Mesenchymal stem cell (in vitro differentiated cells and primary cell): ENCODE measurements around the gene TRIM27.

Experiments used
- DNase-seq: peaks from one replicate; pipeline ENCODE4 v3.0.0-alpha.2; 2013
- H2AFZ ChIP-seq: one replicate; pipeline ENCODE4 v1.6.1; 2013; ENCODE audit warnings: low read depth, mild to moderate bottlenecking, control low read depth, inconsistent platforms, low read length, moderate library complexity
- H2AK5ac ChIP-seq: 2 replicates; pipeline ENCODE4 v1.6.1; 2013; ENCODE audit warnings: low read length, moderate library complexity, mild to moderate bottlenecking, inconsistent platforms; ENCODE audit not compliant: severe bottlenecking
- H2BK120ac ChIP-seq: one replicate; pipeline ENCODE4 v1.6.1; 2013; ENCODE audit warnings: low read depth, mild to moderate bottlenecking, inconsistent platforms, low read length, moderate library complexity
- H2BK12ac ChIP-seq, 2 experiments: one replicate each; pipeline ENCODE4 v1.6.1; 2013; ENCODE audit warnings: inconsistent platforms in 2 of 2, low read length in 2 of 2, mild to moderate bottlenecking in 2 of 2, moderate library complexity in 2 of 2, control low read depth in 1 of 2
- H2BK15ac ChIP-seq: one replicate; pipeline ENCODE4 v1.6.1; 2013; ENCODE audit warnings: mild to moderate bottlenecking, low read depth, inconsistent platforms; ENCODE audit not compliant: poor library complexity, severe bottlenecking
- H2BK5ac ChIP-seq: 2 replicates; pipeline ENCODE4 v1.6.1; 2013; ENCODE audit warnings: low read depth, mild to moderate bottlenecking, low read length, control low read depth, inconsistent platforms; ENCODE audit not compliant: poor library complexity, severe bottlenecking
- H3K14ac ChIP-seq, 2 experiments: one replicate each; pipeline ENCODE4 v1.6.1; 2013; ENCODE audit warnings: inconsistent platforms in 2 of 2, low read length in 2 of 2, control low read depth in 1 of 2, mild to moderate bottlenecking in 1 of 2, moderate library complexity in 1 of 2
- H3K18ac ChIP-seq, 2 experiments: one replicate each; pipeline ENCODE4 v1.6.1; 2013; ENCODE audit warnings: inconsistent platforms in 2 of 2, low read length in 2 of 2, control low read depth in 1 of 2, low read depth in 1 of 2, mild to moderate bottlenecking in 1 of 2
- H3K23ac ChIP-seq, 2 experiments: one replicate each; pipeline ENCODE4 v1.6.1; 2013; ENCODE audit warnings: inconsistent platforms in 2 of 2, low read length in 2 of 2, mild to moderate bottlenecking in 2 of 2, moderate library complexity in 2 of 2, control low read depth in 1 of 2
- H3K27ac ChIP-seq: 2 replicates; pipeline ENCODE4 v1.5.1; 2013; ENCODE audit warnings: mild to moderate bottlenecking, moderate library complexity, low read length, control low read depth, inconsistent platforms; ENCODE audit not compliant: poor library complexity, severe bottlenecking
- H3K27me3 ChIP-seq, 2 experiments: 2 replicates each; pipeline versions ENCODE4 v1.6.1 to v1.7.0; 2013; ENCODE audit warnings: low read length in 2 of 2, mild to moderate bottlenecking in 2 of 2, moderate library complexity in 2 of 2, control low read depth in 1 of 2, inconsistent platforms in 1 of 2; ENCODE audit not compliant: control insufficient read depth in 1 of 2, insufficient read depth in 1 of 2
- H3K36me3 ChIP-seq, 2 experiments: 2 replicates each; pipeline versions ENCODE4 v1.6.1 to v1.7.0; 2013; ENCODE audit warnings: low read length in 2 of 2, control low read depth in 1 of 2, inconsistent platforms in 1 of 2, low read depth in 1 of 2, mild to moderate bottlenecking in 1 of 2; ENCODE audit not compliant: insufficient read depth in 2 of 2, control insufficient read depth in 1 of 2
- H3K4ac ChIP-seq, 2 experiments: one replicate each; pipeline ENCODE4 v1.6.1; 2013; ENCODE audit warnings: inconsistent platforms in 2 of 2, low read length in 2 of 2, mild to moderate bottlenecking in 2 of 2, moderate library complexity in 2 of 2, control low read depth in 1 of 2, low read depth in 1 of 2
- H3K4me1 ChIP-seq: 2 replicates; pipeline ENCODE4 v1.6.1; 2013; ENCODE audit warnings: low read depth, low read length, control low read depth; ENCODE audit not compliant: control insufficient read depth, insufficient read depth
- H3K4me2 ChIP-seq: 2 replicates; pipeline ENCODE4 v1.6.1; 2013; ENCODE audit warnings: low read length, mild to moderate bottlenecking, inconsistent platforms; ENCODE audit not compliant: poor library complexity, severe bottlenecking
- H3K4me3 ChIP-seq, 2 experiments: 2 replicates each; pipeline versions ENCODE4 v1.5.1 to v1.7.0; 2013; ENCODE audit warnings: low read length in 2 of 2, mild to moderate bottlenecking in 2 of 2, control low read depth in 1 of 2, low read depth in 1 of 2; ENCODE audit not compliant: insufficient read depth in 1 of 2
- H3K79me1 ChIP-seq: replicated peaks from 2 replicates; pipeline ENCODE4 v1.6.1; 2013; ENCODE audit warnings: mild to moderate bottlenecking, control low read depth, low read length, inconsistent platforms; ENCODE audit not compliant: poor library complexity, severe bottlenecking
- H3K9ac ChIP-seq: 2 replicates; pipeline ENCODE4 v1.7.0; 2013; ENCODE audit warnings: mild to moderate bottlenecking, low read length, moderate library complexity
- H3K9me3 ChIP-seq: 2 replicates; pipeline ENCODE4 v1.7.0; 2013; ENCODE audit warnings: mild to moderate bottlenecking, low read length; ENCODE audit not compliant: control insufficient read depth
- H4K8ac ChIP-seq: one replicate; pipeline ENCODE4 v1.6.1; 2013; ENCODE audit warnings: inconsistent platforms, mild to moderate bottlenecking, low read length, moderate library complexity
- H4K91ac ChIP-seq: one replicate; pipeline ENCODE4 v1.6.1; 2013; ENCODE audit warnings: mild to moderate bottlenecking, low read length, inconsistent platforms
- WGBS: methylation state at CpG from one replicate; pipeline ENCODE4 v1.1.7; 2013; ENCODE audit warnings: mixed read lengths; 5-methylcytosine and 5-hydroxymethylcytosine counted together

TRIM27 gene

DNA sequence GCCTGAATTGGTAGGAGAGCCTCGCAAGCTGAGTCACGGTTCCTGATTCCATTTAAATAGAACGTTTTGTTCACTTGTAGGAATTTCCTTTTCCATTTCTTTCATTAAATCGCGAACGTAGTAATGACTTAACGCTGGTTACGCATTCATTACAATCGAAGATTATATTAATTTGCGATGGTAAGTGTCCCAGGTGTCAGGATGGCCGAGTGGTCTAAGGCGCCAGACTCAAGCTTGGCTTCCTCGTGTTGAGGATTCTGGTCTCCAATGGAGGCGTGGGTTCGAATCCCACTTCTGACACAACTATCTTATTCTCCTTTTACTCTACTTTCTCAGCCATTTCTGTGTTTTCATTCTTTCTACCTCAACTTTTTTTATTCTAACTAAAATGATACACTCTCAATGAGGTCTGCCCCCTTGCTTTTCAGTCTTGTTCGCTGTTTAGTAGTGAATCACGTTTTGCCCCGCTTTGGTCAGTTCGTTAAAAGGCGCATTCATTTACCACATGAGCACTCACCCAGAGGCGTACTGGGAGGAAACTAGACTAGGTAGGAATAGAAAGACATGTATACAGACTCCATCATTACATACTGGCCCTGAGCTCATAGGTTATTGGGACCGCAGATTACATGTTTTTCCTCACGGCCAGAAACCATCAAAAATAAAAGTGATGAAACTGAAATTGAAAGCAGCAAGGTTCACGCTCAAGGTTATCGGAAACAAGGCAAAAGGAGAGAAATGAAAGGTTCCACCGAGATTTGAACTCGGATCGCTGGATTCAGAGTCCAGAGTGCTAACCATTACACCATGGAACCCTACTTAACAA, 17.3 kb upstream of the TRIM27 start:
- Histone ChIP-seq H2AK5ac (no peak overlapping the region), H2AFZ (peak overlapping the region; percentile 43), H2BK5ac (peak overlapping the region; percentile 4), H3K14ac (no peak overlapping the region), H3K79me1 (no peaks in the 10 kb centered on the region), H3K4me3 (peak overlapping the region; percentile 63 to 90), H3K36me3 (no peaks in the 10 kb centered on the region), H3K9me3 (no peaks in the 10 kb centered on the region), H4K8ac (no peak overlapping the region), H2BK15ac (no peak overlapping the region), H3K27me3 (no peaks in the 10 kb centered on the region), H3K27ac (peak overlapping the region; percentile 79), H3K4ac (no peak overlapping the region), H4K91ac (no peak overlapping the region), H3K9ac (peak overlapping the region; percentile 89), H3K18ac (peak overlapping the region in 1 of 2 experiments; percentile 8), H3K23ac (no peak overlapping the region), H3K4me2 (peak overlapping the region; percentile 85), H3K4me1 (peaks cover 4% of the 10 kb centered on the region), H2BK12ac (no peak overlapping the region), H2BK120ac (no peak overlapping the region)
- peak; percentile 94 for DNase-seq
- under 1% methylated on average over 19 of the region's 28 CpGs for WGBS

DNA sequence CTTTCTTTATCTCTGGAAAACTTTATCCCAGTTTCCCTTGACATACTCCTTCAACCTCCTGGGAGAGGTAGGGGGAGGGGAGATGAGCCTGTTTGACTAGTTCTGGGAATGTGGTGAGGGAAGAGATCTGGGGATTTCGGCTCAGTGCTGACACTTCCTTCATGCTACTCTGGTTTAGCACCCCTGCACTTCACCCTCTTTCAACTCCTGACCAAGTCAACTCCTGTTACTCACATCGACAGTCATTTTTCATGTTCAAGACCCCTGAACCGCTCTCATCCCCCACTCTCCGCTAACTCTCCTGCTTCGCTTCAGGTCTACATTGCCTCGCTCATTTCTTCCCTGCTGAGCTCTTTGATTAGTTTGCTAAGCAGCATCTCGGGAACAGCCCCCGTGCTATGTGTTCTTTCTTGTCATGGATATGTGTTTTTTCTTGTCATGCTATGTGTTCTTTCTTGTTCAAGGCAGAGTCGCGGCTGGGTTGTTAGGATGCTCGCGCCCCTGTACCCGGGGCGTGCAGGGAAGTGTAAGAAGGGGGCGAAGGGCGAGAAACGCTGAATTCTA, 16.6 kb upstream of the TRIM27 start:
- Histone ChIP-seq H3K27me3 (no peaks in the 10 kb centered on the region), H2AK5ac (no peak overlapping the region), H3K14ac (no peak overlapping the region), H3K4me3 (peak overlapping the region; percentile 63 to 90), H4K91ac (no peak overlapping the region), H3K79me1 (no peaks in the 10 kb centered on the region), H4K8ac (no peak overlapping the region), H3K18ac (peak overlapping the region; percentile 2 to 8), H3K9ac (peak overlapping the region; percentile 89), H3K27ac (peak overlapping the region; percentile 79), H2BK12ac (no peak overlapping the region), H3K9me3 (no peaks in the 10 kb centered on the region), H3K4ac (no peak overlapping the region), H2BK120ac (no peak overlapping the region), H2AFZ (peak overlapping the region; percentile 43), H3K4me2 (peak overlapping the region; percentile 85), H3K36me3 (no peaks in the 10 kb centered on the region), H2BK15ac (no peak overlapping the region), H3K23ac (no peak overlapping the region), H3K4me1 (peaks cover 4% of the 10 kb centered on the region), H2BK5ac (peak overlapping the region; percentile 4)
- no peak for DNase-seq
- under 1% methylated on average over 17 of the region's 17 CpGs for WGBS

DNA sequence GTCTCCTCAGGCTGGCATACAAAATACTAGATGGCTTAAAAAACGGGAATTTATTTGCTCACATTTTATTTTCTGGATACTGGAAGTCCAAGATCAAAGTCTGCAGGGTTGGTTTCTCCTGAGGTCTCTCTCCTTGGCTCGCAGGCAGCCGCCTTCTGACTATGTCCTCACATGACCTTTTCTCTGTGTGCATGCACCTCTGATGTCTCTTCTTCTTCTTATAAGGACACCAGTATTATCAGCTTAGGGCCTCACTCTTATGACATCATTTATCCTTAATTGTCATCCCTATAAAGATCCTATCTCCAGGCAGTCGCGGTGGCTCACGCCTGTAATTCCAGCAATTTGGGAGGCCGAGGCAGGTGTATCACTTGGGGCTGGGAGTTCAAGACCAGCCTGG, 9.3 kb upstream of the TRIM27 start:
- H2BK12ac ChIP-seq, result no peak overlapping the region
- no peak overlapping the region for H3K27ac ChIP-seq
- no peak overlapping the region for H2AFZ ChIP-seq
- no peak overlapping the region for H3K18ac ChIP-seq
- H2BK120ac ChIP-seq, result no peak overlapping the region
- H3K4ac ChIP-seq, result no peak overlapping the region
- H3K4me2 ChIP-seq, result no peak overlapping the region
- no peaks in the 10 kb centered on the region for H3K36me3 ChIP-seq
- WGBS, result 92% methylated on average over 7 of the region's 7 CpGs
- no peak overlapping the region for H4K91ac ChIP-seq
- no peak overlapping the region for H3K23ac ChIP-seq
- H2BK5ac ChIP-seq, result no peak overlapping the region
- H3K4me3 ChIP-seq, result no peak overlapping the region
- no peak overlapping the region for H3K9ac ChIP-seq
- H3K14ac ChIP-seq, result no peak overlapping the region
- no peaks in the 10 kb centered on the region for H3K4me1 ChIP-seq
- no peak for DNase-seq
- no peak overlapping the region for H2AK5ac ChIP-seq
- H3K27me3 ChIP-seq, result no peaks in the 10 kb centered on the region
- no peaks in the 10 kb centered on the region for H3K79me1 ChIP-seq
- H3K9me3 ChIP-seq, result no peaks in the 10 kb centered on the region
- H2BK15ac ChIP-seq, result no peak overlapping the region
- H4K8ac ChIP-seq, result no peak overlapping the region

DNA sequence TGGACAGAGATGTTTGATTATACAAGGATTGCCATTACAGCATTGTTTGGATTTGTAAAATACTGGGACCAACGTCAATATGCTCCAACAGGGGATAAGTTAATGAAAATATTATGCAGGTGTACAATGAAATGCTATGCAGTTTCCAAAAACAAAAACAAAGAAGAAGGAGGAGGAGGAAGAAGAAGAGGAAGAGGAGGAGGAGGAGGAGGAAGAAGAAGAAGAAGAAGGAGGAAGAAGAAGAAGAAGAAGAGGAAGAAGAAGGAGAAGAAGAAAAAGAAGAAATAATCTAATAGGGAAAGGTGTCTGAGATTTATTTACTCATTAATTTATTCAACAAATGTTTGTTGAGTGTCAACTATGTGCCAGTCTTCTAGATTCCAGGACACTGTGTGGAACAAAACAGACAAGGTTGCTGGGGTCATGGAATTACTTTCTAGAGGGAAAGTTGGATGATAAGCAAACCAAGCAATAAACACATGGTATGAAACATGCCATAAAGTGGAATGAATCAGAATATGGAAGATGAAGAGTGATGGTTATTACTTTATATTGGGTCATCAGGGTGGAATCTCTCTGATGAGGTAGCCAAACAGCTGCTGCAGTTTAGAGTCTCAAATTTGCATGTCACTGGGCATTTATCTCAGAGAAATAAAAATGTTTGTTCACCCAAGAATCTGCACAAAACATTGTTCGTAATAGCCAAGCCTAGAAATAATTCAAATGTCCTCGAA, 6.3 kb upstream of the TRIM27 start:
- no peaks in the 10 kb centered on the region for H3K36me3 ChIP-seq
- no peak overlapping the region for H3K4me3 ChIP-seq
- H2BK120ac ChIP-seq, result no peak overlapping the region
- H3K4ac ChIP-seq, result no peak overlapping the region
- no peak overlapping the region for H2BK5ac ChIP-seq
- H3K9me3 ChIP-seq, result no peaks in the 10 kb centered on the region
- WGBS, result 89% methylated on average over 3 of the region's 3 CpGs
- H3K4me1 ChIP-seq, result no peaks in the 10 kb centered on the region
- no peak overlapping the region for H3K9ac ChIP-seq
- no peak overlapping the region for H2AFZ ChIP-seq
- no peak overlapping the region for H2BK12ac ChIP-seq
- no peak overlapping the region for H3K23ac ChIP-seq
- peaks cover 1% of the 10 kb centered on the region for H3K79me1 ChIP-seq
- H3K18ac ChIP-seq, result no peak overlapping the region
- H2AK5ac ChIP-seq, result no peak overlapping the region
- H3K27ac ChIP-seq, result no peak overlapping the region
- H2BK15ac ChIP-seq, result no peak overlapping the region
- no peaks in the 10 kb centered on the region for H3K27me3 ChIP-seq
- no peak overlapping the region for H4K8ac ChIP-seq
- H3K14ac ChIP-seq, result no peak overlapping the region
- H3K4me2 ChIP-seq, result no peak overlapping the region
- DNase-seq, result no peak
- no peak overlapping the region for H4K91ac ChIP-seq
